ENCODE data around the gene GNG7.

Gene GNG7

DNA sequence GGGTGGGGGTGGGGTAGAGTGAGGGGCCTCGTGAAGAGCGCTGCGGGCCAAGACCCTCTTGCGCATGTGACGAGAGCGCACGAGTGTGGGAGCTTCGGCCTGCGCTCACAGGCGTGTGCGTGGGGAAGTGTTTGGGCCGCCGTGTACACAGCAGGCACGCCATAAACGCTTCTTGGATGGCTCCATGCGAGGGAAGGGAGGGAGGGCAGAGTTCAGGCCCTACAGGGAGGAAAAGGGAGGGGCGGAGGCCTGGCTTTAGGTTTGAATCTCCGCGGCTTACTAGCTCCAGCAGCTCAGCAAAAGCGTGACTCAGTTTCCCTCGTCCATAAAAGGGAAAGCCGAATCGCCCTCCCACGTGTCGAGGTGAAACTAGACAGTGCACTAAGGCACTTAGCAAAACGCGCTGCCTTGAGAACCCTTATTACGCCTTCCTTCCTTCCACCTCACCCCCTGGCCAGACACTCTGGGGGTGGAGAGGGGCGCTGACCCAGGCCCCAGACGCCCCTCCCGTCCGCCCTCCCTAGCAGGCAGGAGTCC is 214.0 kb downstream of the GNG7 start:
- Histone ChIP-seq H3K79me2 (ENCODE audit: control insufficient read depth, insufficient read depth, low read length, unreplicated experiment) (no peaks in the 10 kb centered on the region), H3K27me3 (ENCODE audit: insufficient read depth, low read length) (no peaks in the 10 kb centered on the region), H3K27ac (ENCODE audit: low read depth, low read length) (0 out of 2 replicates have a peak overlapping the region, but pooled peaks have one; percentile 29), H3K36me3 (ENCODE audit: insufficient read depth, low read length) (no peaks in the 10 kb centered on the region), H3K4me3 (ENCODE audit: low read depth, low read length) (peak overlapping the region; percentile 70), H2AFZ (ENCODE audit: low read length, unreplicated experiment) (peak overlapping the region; percentile 60), H3K4me1 (ENCODE audit: control insufficient read depth, insufficient read depth, low read length, unreplicated experiment) (peaks cover 23% of the 10 kb centered on the region)

DNA sequence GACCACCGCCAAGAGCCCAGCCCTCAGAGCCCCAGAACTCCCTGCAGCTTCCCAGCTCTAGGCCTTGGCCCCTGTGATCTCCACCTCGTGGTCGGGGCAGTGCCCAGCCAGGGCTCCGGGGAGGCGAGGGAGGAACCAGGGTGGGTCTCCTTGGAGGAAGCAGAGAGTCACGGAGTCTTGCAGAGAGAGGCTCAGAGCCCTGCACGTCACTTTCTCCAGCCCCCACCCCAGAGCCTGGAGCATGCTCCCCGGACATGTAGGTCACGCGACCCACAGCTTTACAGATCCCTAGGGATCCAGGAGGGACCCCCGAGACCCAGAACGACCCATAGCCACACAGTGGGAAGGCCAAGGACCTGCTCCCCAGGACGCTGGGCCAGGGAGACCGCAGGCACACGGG is 214.7 kb downstream of the GNG7 start:
- Histone ChIP-seq H3K27ac (ENCODE audit: low read depth, low read length) (no peak overlapping the region), H3K79me2 (ENCODE audit: control insufficient read depth, insufficient read depth, low read length, unreplicated experiment) (no peaks in the 10 kb centered on the region), H3K4me1 (ENCODE audit: control insufficient read depth, insufficient read depth, low read length, unreplicated experiment) (peaks cover 22% of the 10 kb centered on the region), H3K36me3 (ENCODE audit: insufficient read depth, low read length) (no peaks in the 10 kb centered on the region), H3K27me3 (ENCODE audit: insufficient read depth, low read length) (no peaks in the 10 kb centered on the region), H3K4me3 (ENCODE audit: low read depth, low read length) (no peak overlapping the region), H2AFZ (ENCODE audit: low read length, unreplicated experiment) (no peak overlapping the region)

DNA sequence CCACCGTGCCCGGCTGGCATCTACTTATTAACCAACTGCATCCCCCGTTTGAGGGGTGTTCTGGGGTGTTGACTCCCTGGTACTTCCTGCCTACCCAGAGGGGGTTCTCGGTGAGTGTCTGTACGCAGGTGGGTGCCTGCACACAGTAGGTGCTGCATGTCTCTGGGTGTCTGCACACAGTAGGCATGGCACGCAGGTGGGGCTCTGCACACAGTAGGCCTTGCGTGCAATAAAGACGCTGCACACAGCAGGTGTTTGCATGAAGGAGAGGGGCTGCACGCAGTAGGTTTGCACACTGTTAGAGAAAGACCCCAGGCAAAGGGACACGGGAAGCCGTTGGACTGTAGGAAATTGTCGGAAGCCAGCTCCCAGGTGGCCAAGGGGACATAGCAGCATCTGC is 215.4 kb downstream of the GNG7 start:
- no peaks in the 10 kb centered on the region for H3K27me3 ChIP-seq (ENCODE audit: insufficient read depth, low read length)

DNA sequence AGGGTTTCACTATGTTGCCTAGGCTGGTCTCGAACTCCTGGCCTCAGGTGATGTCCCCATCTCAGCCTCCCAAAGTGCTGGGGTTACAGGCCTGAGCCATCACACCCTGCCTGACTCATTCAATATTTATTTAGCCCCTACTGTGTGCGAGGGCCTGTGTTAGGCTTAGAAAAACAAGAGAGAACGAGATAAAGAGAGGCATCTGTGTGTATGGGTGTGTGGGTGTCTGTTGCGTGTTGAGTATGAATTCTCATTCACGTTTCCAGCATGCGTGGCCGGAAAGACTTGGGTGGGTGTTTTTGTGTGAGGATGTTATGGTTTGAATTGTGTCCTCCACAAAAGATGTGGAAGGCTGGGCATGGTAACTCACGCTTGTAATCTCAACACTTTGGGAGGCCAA is 217.1 kb downstream of the GNG7 start:
- H3K4me1 ChIP-seq (ENCODE audit: control insufficient read depth, insufficient read depth, low read length, unreplicated experiment), result peaks cover 3% of the 10 kb centered on the region
- H3K79me2 ChIP-seq (ENCODE audit: control insufficient read depth, insufficient read depth, low read length, unreplicated experiment), result no peaks in the 10 kb centered on the region
- no peak overlapping the region for H3K4me3 ChIP-seq (ENCODE audit: low read depth, low read length)
- no peak overlapping the region for H3K27ac ChIP-seq (ENCODE audit: low read depth, low read length)
- H3K36me3 ChIP-seq (ENCODE audit: insufficient read depth, low read length), result no peaks in the 10 kb centered on the region
- H2AFZ ChIP-seq (ENCODE audit: low read length, unreplicated experiment), result no peak overlapping the region
- no peaks in the 10 kb centered on the region for H3K27me3 ChIP-seq (ENCODE audit: insufficient read depth, low read length)

More for the DNA sequence above, 215.4 kb downstream of the GNG7 start:
- H2AFZ ChIP-seq (ENCODE audit: low read length, unreplicated experiment), result no peak overlapping the region
- H3K36me3 ChIP-seq (ENCODE audit: insufficient read depth, low read length), result no peaks in the 10 kb centered on the region
- H3K27ac ChIP-seq (ENCODE audit: low read depth, low read length), result no peak overlapping the region
- no peaks in the 10 kb centered on the region for H3K79me2 ChIP-seq (ENCODE audit: control insufficient read depth, insufficient read depth, low read length, unreplicated experiment)
- peaks cover 17% of the 10 kb centered on the region for H3K4me1 ChIP-seq (ENCODE audit: control insufficient read depth, insufficient read depth, low read length, unreplicated experiment)
- H3K4me3 ChIP-seq (ENCODE audit: low read depth, low read length), result no peak overlapping the region

DNA sequence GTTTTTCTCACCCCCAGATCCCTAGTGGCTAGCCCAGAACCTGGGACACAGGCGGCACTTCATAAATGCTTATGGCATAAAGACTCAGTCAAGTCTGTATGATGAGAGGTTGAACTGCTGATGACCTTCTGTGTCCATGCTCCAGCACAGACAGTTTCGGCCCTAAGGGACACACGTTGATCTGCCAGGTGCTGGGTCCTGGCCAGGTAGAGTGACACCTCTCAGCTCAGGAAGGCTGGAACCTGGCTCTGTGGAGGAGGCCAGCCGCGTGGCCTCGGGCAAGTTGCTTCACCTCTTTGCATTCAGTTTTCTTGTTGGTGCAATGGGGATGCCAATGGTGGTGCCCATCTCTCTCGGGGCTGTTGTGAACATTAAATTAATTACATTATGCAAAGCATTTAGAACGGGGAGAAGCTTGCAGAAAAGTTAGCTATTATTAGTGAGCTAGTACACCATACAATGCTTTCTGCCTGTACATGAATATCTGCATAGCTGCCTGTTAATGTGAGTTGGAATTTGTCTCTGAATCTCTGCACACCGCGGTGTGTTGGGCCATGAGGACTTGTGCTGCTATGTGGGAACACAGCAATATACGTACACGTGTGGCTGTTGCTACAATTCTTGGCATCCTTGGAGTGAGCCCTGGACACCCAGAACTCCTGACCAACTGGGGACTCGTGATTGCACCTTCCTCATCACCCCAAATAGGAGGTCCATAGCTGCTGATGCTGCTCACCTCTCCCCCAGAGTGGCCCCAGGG is 218.1 kb downstream of the GNG7 start:
- no peak overlapping the region for H3K27ac ChIP-seq (ENCODE audit: low read depth, low read length)

DNA sequence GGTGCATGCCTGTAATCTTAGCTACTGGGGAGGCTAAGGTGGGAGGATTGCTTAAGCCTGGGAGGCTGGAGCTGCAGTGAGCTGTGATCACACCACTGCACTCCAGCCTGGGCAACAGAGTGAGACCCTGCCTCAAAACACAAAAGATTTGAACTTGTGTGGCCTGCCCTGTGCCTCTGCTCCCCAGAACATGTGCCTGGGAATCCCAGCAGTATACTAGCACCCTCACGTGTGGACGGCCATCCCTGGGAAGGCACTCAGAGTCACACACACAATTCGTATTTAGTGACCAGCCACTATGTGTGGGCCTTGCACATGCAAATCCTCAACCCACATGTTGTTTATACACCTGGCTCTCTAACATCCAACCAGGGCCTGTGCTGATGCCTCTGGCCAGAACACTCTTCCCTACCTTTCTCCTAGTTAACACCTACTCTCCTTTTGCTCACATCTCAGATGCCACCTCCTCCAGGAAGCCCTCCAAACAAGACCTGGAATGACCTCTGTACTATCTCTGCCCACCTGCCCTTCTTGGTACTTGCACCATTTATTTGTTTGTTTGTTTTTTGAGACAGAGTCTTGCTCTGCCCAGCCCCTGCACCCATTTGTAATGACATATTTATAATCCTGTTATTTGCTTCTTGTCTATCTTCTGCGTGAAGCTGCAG is 218.9 kb downstream of the GNG7 start:
- Histone ChIP-seq H2AFZ (ENCODE audit: low read length, unreplicated experiment) (no peak overlapping the region), H3K36me3 (ENCODE audit: insufficient read depth, low read length) (no peaks in the 10 kb centered on the region), H3K27me3 (ENCODE audit: insufficient read depth, low read length) (no peaks in the 10 kb centered on the region), H3K4me3 (ENCODE audit: low read depth, low read length) (no peak overlapping the region), H3K79me2 (ENCODE audit: control insufficient read depth, insufficient read depth, low read length, unreplicated experiment) (peaks cover 1% of the 10 kb centered on the region), H3K27ac (ENCODE audit: low read depth, low read length) (no peak overlapping the region), H3K4me1 (ENCODE audit: control insufficient read depth, insufficient read depth, low read length, unreplicated experiment) (peaks cover under 1% of the 10 kb centered on the region)

More for the DNA sequence above, 218.1 kb downstream of the GNG7 start:
- Histone ChIP-seq H3K36me3 (ENCODE audit: insufficient read depth, low read length) (no peaks in the 10 kb centered on the region), H2AFZ (ENCODE audit: low read length, unreplicated experiment) (no peak overlapping the region), H3K4me3 (ENCODE audit: low read depth, low read length) (no peak overlapping the region), H3K4me1 (ENCODE audit: control insufficient read depth, insufficient read depth, low read length, unreplicated experiment) (peaks cover 3% of the 10 kb centered on the region), H3K27me3 (ENCODE audit: insufficient read depth, low read length) (no peaks in the 10 kb centered on the region), H3K79me2 (ENCODE audit: control insufficient read depth, insufficient read depth, low read length, unreplicated experiment) (no peaks in the 10 kb centered on the region)

DNA sequence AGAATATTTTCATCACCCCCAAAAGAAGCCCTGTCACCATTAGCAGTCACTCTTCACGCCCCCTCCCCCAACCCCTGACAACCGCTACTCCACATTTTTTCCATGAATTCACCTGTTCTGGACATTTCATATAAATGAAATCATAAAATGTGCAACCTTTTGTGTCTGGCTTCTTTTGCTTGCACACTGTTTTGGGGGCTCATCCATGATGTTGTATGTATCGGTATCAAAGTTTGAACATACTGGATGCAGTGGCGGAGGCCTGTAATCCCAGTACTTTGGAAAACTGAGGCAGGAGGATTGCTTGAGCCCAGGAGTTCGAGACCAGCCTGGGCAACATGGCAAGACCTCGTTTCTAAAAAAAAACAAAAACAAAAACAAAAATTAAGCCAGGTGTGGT is 219.4 kb downstream of the GNG7 start:
- H3K36me3 ChIP-seq (ENCODE audit: insufficient read depth, low read length), result peaks cover 5% of the 10 kb centered on the region
- no peak overlapping the region for H3K4me3 ChIP-seq (ENCODE audit: low read depth, low read length)
- no peaks in the 10 kb centered on the region for H3K4me1 ChIP-seq (ENCODE audit: control insufficient read depth, insufficient read depth, low read length, unreplicated experiment)
- peaks cover 6% of the 10 kb centered on the region for H3K79me2 ChIP-seq (ENCODE audit: control insufficient read depth, insufficient read depth, low read length, unreplicated experiment)
- H2AFZ ChIP-seq (ENCODE audit: low read length, unreplicated experiment), result no peak overlapping the region
- H3K27me3 ChIP-seq (ENCODE audit: insufficient read depth, low read length), result no peaks in the 10 kb centered on the region
- no peak overlapping the region for H3K27ac ChIP-seq (ENCODE audit: low read depth, low read length)

DNA sequence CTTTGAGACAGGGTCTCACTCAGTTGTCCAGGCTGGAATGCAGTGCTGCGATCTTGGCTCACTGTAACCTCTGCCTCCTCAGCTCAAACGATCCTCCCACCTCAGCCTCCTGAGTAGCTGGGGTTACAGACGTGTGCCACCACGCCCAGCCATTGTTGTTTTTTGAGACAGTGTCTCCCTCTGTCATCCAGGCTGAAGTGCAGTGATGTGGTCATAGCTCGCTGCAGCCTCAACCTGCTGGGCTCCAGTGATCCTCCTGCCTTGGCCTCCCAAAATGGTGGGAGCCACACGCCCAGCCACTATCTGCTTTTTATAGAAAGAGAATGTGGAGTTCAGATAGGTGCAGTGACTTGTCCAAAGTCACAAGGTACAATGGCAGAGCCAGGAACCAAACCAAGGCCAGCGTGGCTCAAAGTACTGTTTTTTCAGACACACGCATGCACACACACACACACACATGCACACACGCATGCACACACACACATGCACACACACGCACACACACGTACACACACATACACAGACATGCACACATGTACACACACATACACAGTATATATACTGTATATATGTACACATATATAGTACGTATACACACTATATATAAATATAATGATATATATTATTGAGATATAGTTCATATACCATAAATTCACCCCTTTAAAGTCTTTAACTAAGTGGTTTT is 220.0 kb downstream of the GNG7 start:
- H3K27me3 ChIP-seq (ENCODE audit: insufficient read depth, low read length), result no peaks in the 10 kb centered on the region
- no peak overlapping the region for H3K4me3 ChIP-seq (ENCODE audit: low read depth, low read length)
- H2AFZ ChIP-seq (ENCODE audit: low read length, unreplicated experiment), result no peak overlapping the region
- H3K79me2 ChIP-seq (ENCODE audit: control insufficient read depth, insufficient read depth, low read length, unreplicated experiment), result peaks cover 12% of the 10 kb centered on the region
- H3K36me3 ChIP-seq (ENCODE audit: insufficient read depth, low read length), result peaks cover 11% of the 10 kb centered on the region
- no peaks in the 10 kb centered on the region for H3K4me1 ChIP-seq (ENCODE audit: control insufficient read depth, insufficient read depth, low read length, unreplicated experiment)
- no peak overlapping the region for H3K27ac ChIP-seq (ENCODE audit: low read depth, low read length)

DNA sequence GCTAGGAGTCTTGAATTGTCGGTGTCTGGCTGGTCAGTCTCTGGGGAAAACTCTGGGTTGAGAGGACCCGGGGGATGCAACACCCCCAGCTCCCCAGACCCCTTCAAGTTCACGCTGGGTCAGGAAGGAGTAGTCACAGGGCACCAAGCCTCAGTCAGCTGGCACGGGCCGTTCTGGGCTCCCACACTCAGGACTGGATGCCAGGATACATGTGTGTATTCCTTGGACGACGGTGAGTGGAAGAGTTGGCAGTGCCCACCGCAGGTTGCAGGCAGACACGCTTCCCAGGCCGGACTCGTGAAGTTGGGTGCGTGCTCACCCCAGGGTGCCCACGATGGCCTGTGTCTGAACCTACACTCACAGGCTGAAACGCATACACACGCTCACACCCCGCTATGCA is 221.0 kb downstream of the GNG7 start:
- H3K27ac ChIP-seq (ENCODE audit: low read depth, low read length), result no peak overlapping the region
- H3K79me2 ChIP-seq (ENCODE audit: control insufficient read depth, insufficient read depth, low read length, unreplicated experiment), result peaks cover 23% of the 10 kb centered on the region
- no peaks in the 10 kb centered on the region for H3K4me1 ChIP-seq (ENCODE audit: control insufficient read depth, insufficient read depth, low read length, unreplicated experiment)

DNA sequence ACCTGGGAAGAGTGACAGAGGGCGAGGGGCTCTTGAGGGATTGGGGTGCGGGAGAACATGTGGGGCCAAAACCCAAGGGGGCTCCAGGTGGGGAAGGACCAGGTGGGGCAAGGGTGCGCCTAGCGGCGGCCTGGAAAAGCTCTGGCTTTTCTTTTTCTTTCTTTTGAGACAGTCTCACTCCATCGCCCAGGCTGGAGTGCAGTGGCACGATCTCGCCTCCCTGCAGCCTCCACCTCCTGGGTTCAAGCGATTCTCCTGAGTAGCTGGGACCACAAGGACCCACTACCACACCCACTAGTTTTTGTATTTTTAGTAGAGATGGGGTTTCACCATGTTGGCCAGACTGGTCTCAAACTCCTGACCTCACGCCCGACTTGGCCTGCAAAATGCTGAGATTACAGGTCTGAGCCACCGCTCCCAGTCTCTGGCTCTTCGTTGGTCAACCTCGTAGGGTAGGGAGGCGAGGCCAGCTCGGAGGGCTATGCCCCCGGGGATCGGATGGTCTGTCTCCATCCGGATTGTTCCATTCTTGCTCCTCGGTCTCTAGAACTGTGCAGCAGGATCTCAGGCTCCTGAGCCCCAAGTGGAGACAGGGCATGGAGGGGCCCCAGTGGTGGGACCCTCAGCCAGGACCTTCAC is 222.8 kb downstream of the GNG7 start:
- Histone ChIP-seq H3K27ac (ENCODE audit: low read depth, low read length) (peak overlapping the region; percentile 82), H3K4me3 (ENCODE audit: low read depth, low read length) (peak overlapping the region; percentile 100; the same call in 1 of the 2 replicates), H3K27me3 (ENCODE audit: insufficient read depth, low read length) (no peaks in the 10 kb centered on the region), H3K79me2 (ENCODE audit: control insufficient read depth, insufficient read depth, low read length, unreplicated experiment) (peaks cover 32% of the 10 kb centered on the region), H3K36me3 (ENCODE audit: insufficient read depth, low read length) (peaks cover 21% of the 10 kb centered on the region), H2AFZ (ENCODE audit: low read length, unreplicated experiment) (no peak overlapping the region), H3K4me1 (ENCODE audit: control insufficient read depth, insufficient read depth, low read length, unreplicated experiment) (no peaks in the 10 kb centered on the region)

More for the DNA sequence above, 221.0 kb downstream of the GNG7 start:
- peaks cover 21% of the 10 kb centered on the region for H3K36me3 ChIP-seq (ENCODE audit: insufficient read depth, low read length)
- H3K4me3 ChIP-seq (ENCODE audit: low read depth, low read length), result no peak overlapping the region
- no peak overlapping the region for H2AFZ ChIP-seq (ENCODE audit: low read length, unreplicated experiment)
- H3K27me3 ChIP-seq (ENCODE audit: insufficient read depth, low read length), result no peaks in the 10 kb centered on the region
